ENCODE results near the gene KANSL1. TPM values are rescaled to one million over a fixed set of nuclear protein-coding genes. Genes with fewer than 3 reads are reported as not detected.

KANSL1 gene
- total RNA-seq, 4 donors from 2014 or later = 91.3 to 120 (median 105) TPM

DNA sequence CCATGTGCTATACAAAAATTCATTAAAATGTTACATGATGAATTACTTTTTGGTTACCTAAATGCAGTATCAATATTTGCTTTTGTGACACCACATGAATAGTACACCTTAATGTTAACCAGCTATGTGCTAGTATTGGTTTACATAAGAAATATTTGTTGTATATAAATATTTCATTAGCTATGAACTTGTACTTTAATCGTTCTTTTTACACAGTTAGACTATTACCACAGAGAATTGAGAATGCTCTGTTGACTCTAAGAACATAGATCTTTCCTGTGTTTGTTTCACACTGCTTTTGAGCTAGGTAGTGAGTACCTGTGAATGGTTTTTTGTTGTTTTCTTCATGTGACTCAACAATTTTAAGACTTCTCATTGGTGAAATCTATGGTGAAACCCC is 93.4 kb downstream of the KANSL1 start:
- H3K36me3 ChIP-seq = no peaks in the 10 kb centered on the region
- peaks cover 0 to 68% (median 12%) of the 10 kb centered on the region in 4 donors for H3K4me1 ChIP-seq
- TF ChIP-seq, protein P1, sequence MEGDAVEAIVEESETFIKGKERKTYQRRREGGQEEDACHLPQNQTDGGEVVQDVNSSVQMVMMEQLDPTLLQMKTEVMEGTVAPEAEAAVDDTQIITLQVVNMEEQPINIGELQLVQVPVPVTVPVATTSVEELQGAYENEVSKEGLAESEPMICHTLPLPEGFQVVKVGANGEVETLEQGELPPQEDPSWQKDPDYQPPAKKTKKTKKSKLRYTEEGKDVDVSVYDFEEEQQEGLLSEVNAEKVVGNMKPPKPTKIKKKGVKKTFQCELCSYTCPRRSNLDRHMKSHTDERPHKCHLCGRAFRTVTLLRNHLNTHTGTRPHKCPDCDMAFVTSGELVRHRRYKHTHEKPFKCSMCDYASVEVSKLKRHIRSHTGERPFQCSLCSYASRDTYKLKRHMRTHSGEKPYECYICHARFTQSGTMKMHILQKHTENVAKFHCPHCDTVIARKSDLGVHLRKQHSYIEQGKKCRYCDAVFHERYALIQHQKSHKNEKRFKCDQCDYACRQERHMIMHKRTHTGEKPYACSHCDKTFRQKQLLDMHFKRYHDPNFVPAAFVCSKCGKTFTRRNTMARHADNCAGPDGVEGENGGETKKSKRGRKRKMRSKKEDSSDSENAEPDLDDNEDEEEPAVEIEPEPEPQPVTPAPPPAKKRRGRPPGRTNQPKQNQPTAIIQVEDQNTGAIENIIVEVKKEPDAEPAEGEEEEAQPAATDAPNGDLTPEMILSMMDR (IDR thresholded peaks at IDR 0.05) = no peak
- TF ChIP-seq EP300 (IDR thresholded peaks at IDR 0.05) (no peak), POLR2A (IDR thresholded peaks at IDR 0.05) (no peak)
- no peaks in the 10 kb centered on the region for H3K27me3 ChIP-seq
- H3K4me3 ChIP-seq = no peak overlapping the region
- H3K27ac ChIP-seq = no peak overlapping the region
- H3K9me3 ChIP-seq = no peaks in the 10 kb centered on the region
- no peak for DNase-seq (ENCODE audit: low spot score in 2 of 2)
- 80 to 85% methylated on average over 1 of the region's 1 CpG for WGBS, 2 donors

- Histone ChIP-seq H3K4me1 (peaks cover 0 to 53% (median 13%) of the 10 kb centered on the region in 4 donors), H3K36me3 (peaks cover 0 to 6% (median 0%) of the 10 kb centered on the region in 3 donors), H3K27me3 (no peaks in the 10 kb centered on the region), H3K27ac (no peak overlapping the region), H3K4me3 (no peak overlapping the region), H3K9me3 (no peaks in the 10 kb centered on the region)
- DNase-seq (ENCODE audit: low spot score in 2 of 2) = no peak
- WGBS, 2 donors = 50 to 67% methylated on average over 1 of the region's 1 CpG
- TF ChIP-seq POLR2A (IDR thresholded peaks at IDR 0.05) (no peak), EP300 (IDR thresholded peaks at IDR 0.05) (no peak)
- TF ChIP-seq, protein P1 (IDR thresholded peaks at IDR 0.05) = no peak
Observed at GRCh38 chr17:46097497-46097896, 95.7 kb downstream of the KANSL1 start.

DNA sequence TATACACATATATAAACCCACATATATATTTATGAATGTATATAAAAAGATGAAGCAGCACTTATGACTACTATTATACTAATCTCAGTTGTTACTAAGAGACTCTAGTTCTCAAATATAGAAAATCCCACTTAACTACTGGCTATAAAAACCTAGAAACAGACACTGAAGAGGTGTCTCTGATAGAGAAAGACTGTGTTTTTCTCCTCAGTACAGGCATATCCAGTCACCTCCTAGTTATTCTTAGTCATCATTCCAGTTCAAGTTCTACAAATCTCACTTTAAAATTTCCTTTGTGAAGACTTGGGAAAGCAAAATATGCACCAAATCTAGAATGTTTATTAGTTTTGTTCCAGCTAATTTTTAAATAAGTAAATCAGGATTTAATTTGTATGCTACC is 100.2 kb downstream of the KANSL1 start:
- peaks cover 0 to 15% (median 0%) of the 10 kb centered on the region in 3 donors for H3K36me3 ChIP-seq
- no peaks in the 10 kb centered on the region for H3K9me3 ChIP-seq
- H3K27ac ChIP-seq = no peak overlapping the region
- H3K4me1 ChIP-seq = peaks cover 0 to 20% (median 2%) of the 10 kb centered on the region in 4 donors
- TF ChIP-seq EP300 (IDR thresholded peaks at IDR 0.05) (no peak), POLR2A (IDR thresholded peaks at IDR 0.05) (no peak)
- TF ChIP-seq, protein P1 (IDR thresholded peaks at IDR 0.05) = no peak
- DNase-seq (ENCODE audit: low spot score in 2 of 2) = no peak
- no peaks in the 10 kb centered on the region for H3K27me3 ChIP-seq
- no peak overlapping the region for H3K4me3 ChIP-seq

GRCh38 chr17:46090871-46091270 is 102.4 kb downstream of the KANSL1 start:
- H3K27ac ChIP-seq = no peak overlapping the region
- peaks cover 0 to 15% (median 0%) of the 10 kb centered on the region in 3 donors for H3K36me3 ChIP-seq
- no peaks in the 10 kb centered on the region for H3K9me3 ChIP-seq
- TF ChIP-seq POLR2A (IDR thresholded peaks at IDR 0.05) (no peak), EP300 (IDR thresholded peaks at IDR 0.05) (no peak)
- TF ChIP-seq, protein P1 (IDR thresholded peaks at IDR 0.05) = no peak
- H3K27me3 ChIP-seq = no peaks in the 10 kb centered on the region
- WGBS, 2 donors = 80 to 88% methylated on average over 4 of the region's 4 CpGs
- no peak overlapping the region for H3K4me3 ChIP-seq
- peaks cover 0 to 8% (median 2%) of the 10 kb centered on the region in 4 donors for H3K4me1 ChIP-seq
- DNase-seq (ENCODE audit: low spot score in 2 of 2) = no peak

GRCh38 chr17:46089389-46089965 is 103.8 kb downstream of the KANSL1 start:
- DNase-seq (ENCODE audit: low spot score in 2 of 2) = no peak
- Histone ChIP-seq H3K4me1 (peaks cover 0 to 10% (median 2%) of the 10 kb centered on the region in 4 donors), H3K27me3 (no peaks in the 10 kb centered on the region), H3K9me3 (no peaks in the 10 kb centered on the region), H3K4me3 (no peak overlapping the region), H3K27ac (no peak overlapping the region), H3K36me3 (peaks cover 0 to 15% (median 0%) of the 10 kb centered on the region in 3 donors)
- WGBS, 2 donors = 87 to 88% methylated on average over 3 of the region's 3 CpGs
- TF ChIP-seq EP300 (IDR thresholded peaks at IDR 0.05) (no peak), POLR2A (IDR thresholded peaks at IDR 0.05) (no peak)
- TF ChIP-seq, protein P1 (IDR thresholded peaks at IDR 0.05) = no peak
